GM06990 (cell line): ENCODE results near the gene TRIM24.

Experiments
- DNase-seq: peaks from one replicate; pipeline ENCODE4 v3.0.0-alpha.2; 2011; ENCODE audit not compliant: insufficient read length; ENCODE audit errors: extremely low read depth
- H3K27me3 ChIP-seq: replicated peaks from 2 replicates; pipeline ENCODE4 v1.6.0; 2011; ENCODE audit warnings: low read length; ENCODE audit not compliant: control insufficient read depth, insufficient read depth
- H3K36me3 ChIP-seq: 2 replicates; pipeline ENCODE4 v1.5.1; 2011; ENCODE audit warnings: low read length; ENCODE audit not compliant: control insufficient read depth, insufficient read depth
- H3K4me3 ChIP-seq: replicated peaks from 2 replicates; pipeline ENCODE4 v1.5.1; 2011; ENCODE audit warnings: low read depth, mild to moderate bottlenecking, control low read depth, low read length
- TF ChIP-seq, protein P1 (sequence below): IDR thresholded peaks from 2 replicates; pipeline ENCODE4 v1.5.1; 2011; ENCODE audit warnings: low read length, control low read depth, mild to moderate bottlenecking, inconsistent platforms; ENCODE audit not compliant: insufficient read depth, poor library complexity, severe bottlenecking

Gene TRIM24

DNA sequence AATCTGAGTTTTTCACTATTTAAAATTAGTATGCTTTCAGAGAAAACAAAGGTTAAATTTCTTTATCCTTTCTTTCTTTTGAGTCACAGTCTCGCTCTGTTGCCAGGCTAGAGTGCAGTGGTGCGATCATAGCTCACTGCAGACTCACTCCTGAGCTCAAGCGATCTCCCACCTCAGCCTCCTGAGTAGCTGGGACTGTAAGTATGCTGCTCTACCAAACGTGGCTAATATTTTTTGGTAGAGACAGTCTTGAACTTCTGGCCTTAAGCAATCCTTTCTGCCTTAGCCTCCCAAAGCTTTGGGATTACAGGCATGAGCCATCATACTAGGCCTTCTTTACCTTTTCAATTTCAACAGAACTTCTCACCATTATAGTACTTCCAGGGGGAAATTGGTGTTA is 113.7 kb downstream of the TRIM24 start:
- Histone ChIP-seq H3K36me3 (no peaks in the 10 kb centered on the region; the same call in none of the 2 replicates), H3K27me3 (no peaks in the 10 kb centered on the region), H3K4me3 (no peak overlapping the region)
- DNase-seq, result no peak
- TF ChIP-seq, protein P1, sequence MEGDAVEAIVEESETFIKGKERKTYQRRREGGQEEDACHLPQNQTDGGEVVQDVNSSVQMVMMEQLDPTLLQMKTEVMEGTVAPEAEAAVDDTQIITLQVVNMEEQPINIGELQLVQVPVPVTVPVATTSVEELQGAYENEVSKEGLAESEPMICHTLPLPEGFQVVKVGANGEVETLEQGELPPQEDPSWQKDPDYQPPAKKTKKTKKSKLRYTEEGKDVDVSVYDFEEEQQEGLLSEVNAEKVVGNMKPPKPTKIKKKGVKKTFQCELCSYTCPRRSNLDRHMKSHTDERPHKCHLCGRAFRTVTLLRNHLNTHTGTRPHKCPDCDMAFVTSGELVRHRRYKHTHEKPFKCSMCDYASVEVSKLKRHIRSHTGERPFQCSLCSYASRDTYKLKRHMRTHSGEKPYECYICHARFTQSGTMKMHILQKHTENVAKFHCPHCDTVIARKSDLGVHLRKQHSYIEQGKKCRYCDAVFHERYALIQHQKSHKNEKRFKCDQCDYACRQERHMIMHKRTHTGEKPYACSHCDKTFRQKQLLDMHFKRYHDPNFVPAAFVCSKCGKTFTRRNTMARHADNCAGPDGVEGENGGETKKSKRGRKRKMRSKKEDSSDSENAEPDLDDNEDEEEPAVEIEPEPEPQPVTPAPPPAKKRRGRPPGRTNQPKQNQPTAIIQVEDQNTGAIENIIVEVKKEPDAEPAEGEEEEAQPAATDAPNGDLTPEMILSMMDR, result no peak

DNA sequence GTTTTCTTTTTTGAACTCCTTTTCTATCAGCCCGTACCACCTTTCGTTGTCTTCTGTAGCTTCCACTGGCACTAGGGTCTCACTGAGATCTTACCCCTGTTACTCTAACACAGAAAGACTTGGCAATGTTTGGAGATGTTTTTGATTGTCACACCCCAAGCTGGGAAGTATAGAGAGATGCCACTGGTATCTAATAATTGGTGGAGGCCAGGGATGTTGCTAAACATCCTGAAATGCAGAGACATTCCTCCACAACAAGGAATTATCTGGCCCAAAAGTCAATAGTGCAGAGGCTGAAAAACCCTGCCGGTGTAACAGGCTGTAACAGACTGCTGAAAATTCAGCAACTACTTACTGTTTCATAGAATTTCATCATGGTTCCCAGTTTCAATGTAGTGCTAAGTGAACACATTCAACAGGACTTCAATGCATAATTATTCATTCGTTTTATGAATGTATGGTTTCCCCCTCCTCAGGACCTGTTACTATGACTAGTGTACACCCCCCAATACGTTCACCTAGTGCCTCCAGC is 115.9 kb downstream of the TRIM24 start:
- no peaks in the 10 kb centered on the region for H3K27me3 ChIP-seq
- H3K36me3 ChIP-seq, result no peaks in the 10 kb centered on the region; the same call in none of the 2 replicates
- TF ChIP-seq, protein P1, result no peak
- no peak overlapping the region for H3K4me3 ChIP-seq
- no peak for DNase-seq

DNA sequence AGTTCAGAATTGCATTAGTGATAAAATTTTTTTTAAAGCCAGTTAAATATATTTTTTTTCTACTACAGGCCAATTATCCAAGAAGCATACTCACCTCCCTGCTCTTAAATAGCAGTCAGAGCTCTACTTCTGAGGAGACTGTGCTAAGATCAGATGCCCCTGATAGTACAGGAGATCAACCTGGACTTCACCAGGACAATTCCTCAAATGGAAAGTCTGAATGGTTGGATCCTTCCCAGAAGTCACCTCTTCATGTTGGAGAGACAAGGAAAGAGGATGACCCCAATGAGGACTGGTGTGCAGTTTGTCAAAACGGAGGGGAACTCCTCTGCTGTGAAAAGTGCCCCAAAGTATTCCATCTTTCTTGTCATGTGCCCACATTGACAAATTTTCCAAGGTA is 119.1 kb downstream of the TRIM24 start:
- H3K4me3 ChIP-seq, result no peak overlapping the region
- TF ChIP-seq, protein P1, result no peak
- no peaks in the 10 kb centered on the region for H3K36me3 ChIP-seq
- no peaks in the 10 kb centered on the region for H3K27me3 ChIP-seq
- no peak for DNase-seq

DNA sequence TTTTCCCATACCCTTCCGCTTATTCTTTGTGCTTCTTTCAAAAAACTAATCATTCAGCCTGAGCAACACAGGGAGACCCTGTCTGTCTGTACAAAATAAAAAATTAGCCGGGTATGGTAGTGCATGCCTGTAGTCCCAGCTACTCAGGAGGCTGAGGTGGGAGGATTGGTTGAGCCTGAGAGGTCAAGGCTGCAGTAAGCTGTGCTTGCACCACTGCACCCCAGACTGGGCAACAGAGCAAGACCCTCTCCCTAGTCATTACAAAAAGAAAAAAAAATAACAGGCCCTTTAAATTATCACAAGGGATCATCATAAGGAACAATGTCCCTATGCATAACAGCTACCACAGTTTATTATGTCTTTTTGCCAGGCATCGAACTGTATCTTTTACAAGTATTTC is 119.6 kb downstream of the TRIM24 start:
- Histone ChIP-seq H3K27me3 (no peaks in the 10 kb centered on the region), H3K4me3 (no peak overlapping the region), H3K36me3 (no peaks in the 10 kb centered on the region)
- TF ChIP-seq, protein P1, result no peak
- no peak for DNase-seq

DNA sequence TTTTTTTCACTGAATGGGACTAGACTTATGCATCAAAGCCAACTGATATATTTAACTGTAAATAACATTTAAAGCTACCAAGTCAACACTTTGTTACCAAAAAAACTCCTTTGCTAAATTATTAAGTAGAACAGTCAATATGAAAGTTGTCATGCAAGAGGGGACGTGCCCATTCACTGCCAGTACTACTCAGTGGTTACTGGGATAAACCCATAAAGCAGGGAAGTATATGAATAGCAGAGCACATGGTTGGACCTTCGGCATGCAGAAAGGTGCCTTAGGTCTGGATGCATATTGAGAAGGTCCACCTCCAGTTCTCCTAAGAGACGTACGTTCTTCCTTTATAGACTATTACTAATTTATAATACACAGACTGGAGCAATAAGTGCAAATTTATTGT is 121.0 kb downstream of the TRIM24 start:
- H3K36me3 ChIP-seq, result no peaks in the 10 kb centered on the region; the same call in 1 of the 2 replicates
- TF ChIP-seq, protein P1, result no peak
- no peak overlapping the region for H3K4me3 ChIP-seq
- H3K27me3 ChIP-seq, result no peaks in the 10 kb centered on the region
- no peak for DNase-seq

DNA sequence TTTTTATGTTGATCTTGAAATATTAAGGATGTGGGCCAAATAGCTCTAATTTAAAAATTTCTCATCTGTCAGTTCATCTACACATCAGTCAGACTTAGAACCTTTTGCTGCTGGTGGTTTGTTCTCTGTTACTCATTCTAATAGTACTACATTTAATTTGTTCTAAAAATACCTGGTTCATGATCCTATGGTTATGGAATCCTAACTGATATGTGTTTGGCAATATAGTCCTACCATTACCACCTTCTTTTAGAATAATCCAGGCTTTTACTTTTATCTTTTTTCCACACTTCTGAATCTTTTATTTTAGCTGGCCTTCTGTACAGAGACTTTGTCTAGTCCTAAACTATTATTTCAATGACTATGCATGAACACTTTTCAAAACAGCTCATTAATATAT is 124.2 kb downstream of the TRIM24 start:
- Histone ChIP-seq H3K36me3 (no peaks in the 10 kb centered on the region; the same call in 1 of the 2 replicates), H3K4me3 (no peak overlapping the region), H3K27me3 (no peaks in the 10 kb centered on the region)
- TF ChIP-seq, protein P1, result no peak
- no peak for DNase-seq
